Measurements from ENCODE around the gene SLC16A3. TPM values are rescaled to one million over a fixed set of nuclear protein-coding genes. Genes with fewer than 3 reads are reported as not detected.

SLC16A3 gene
- total RNA-seq, 2 experiments from 2014 or later = 93.2 to 157 TPM

- ATAC-seq = no peak
- Mint-ChIP-seq H3K9me3 (ENCODE audit: low read depth) (no peaks in the 10 kb centered on the region), H3K27ac (peak overlapping the region; percentile 42), H3K27me3 (no peaks in the 10 kb centered on the region), H3K4me3 (peak overlapping the region; percentile 6), H3K36me3 (ENCODE audit: low read depth) (peaks cover 54% of the 10 kb centered on the region), H3K4me1 (peaks cover 45% of the 10 kb centered on the region)
- DNase-seq = no peak
- ChIA-PET POLR2A (no interaction called here), CTCF (interaction anchor here (0.6 to 2.5 kb wide), 3 partner anchors 9 to 93 kb away, joined by 3 to 13 read pairs (median 3); no protein-coding TSS in a partner anchor)
- intact Hi-C loops (cut with DNase I, micrococcal nuclease) = no loop called here
These were observed 16.5 kb downstream of the SLC16A3 start for GRCh38 chr17:82245134-82246039.

DNA sequence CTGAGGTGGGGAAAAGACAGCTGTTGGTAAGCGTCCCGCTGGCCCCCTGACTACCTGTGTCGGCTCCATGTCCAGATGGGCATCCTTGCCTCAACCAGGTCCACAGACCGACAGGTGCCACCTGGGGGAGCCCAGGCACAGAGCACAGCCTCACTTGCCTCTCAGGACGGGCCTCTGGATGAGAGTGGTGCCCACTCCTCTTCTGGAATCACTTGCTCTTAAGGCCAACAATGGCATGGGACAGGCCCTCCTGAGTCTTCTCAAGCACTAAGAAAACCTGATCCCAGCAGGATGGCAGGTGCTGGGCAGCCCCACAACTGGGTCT, 17.2 kb downstream of the SLC16A3 start:
- no peaks in the 10 kb centered on the region for H3K9me3 Mint-ChIP-seq (ENCODE audit: low read depth)
- ChIA-PET POLR2A (no interaction called here), CTCF (interaction anchor here (0.6 to 2.5 kb wide), 2 partner anchors 10 to 93 kb away, joined by 3 to 13 read pairs; no protein-coding TSS in a partner anchor)
- intact Hi-C loops (cut with DNase I, micrococcal nuclease) = no loop called here
- peaks cover 58% of the 10 kb centered on the region for H3K36me3 Mint-ChIP-seq (ENCODE audit: low read depth)
- H3K4me1 Mint-ChIP-seq = peaks cover 39% of the 10 kb centered on the region
- ATAC-seq = no peak
- H3K27me3 Mint-ChIP-seq = no peaks in the 10 kb centered on the region
- H3K4me3 Mint-ChIP-seq = peak overlapping the region; percentile 6
- H3K27ac Mint-ChIP-seq = peak overlapping the region; percentile 80
- no peak for DNase-seq

GRCh38 chr17:82246365-82247181, 17.7 kb downstream of the SLC16A3 start:
- H3K36me3 Mint-ChIP-seq (ENCODE audit: low read depth) = peaks cover 64% of the 10 kb centered on the region
- ChIA-PET CTCF (interaction anchor here (0.6 to 2.5 kb wide), 3 partner anchors 10 to 92 kb away, joined by 3 to 13 read pairs (median 3); no protein-coding TSS in a partner anchor), POLR2A (no interaction called here)
- no peaks in the 10 kb centered on the region for H3K27me3 Mint-ChIP-seq
- DNase-seq (no peak), ATAC-seq (no peak)
- H3K4me1 Mint-ChIP-seq = peaks cover 35% of the 10 kb centered on the region
- no peak overlapping the region for H3K4me3 Mint-ChIP-seq
- intact Hi-C loops (cut with DNase I, micrococcal nuclease) = no loop called here
- peak overlapping the region; percentile 80 for H3K27ac Mint-ChIP-seq
- no peaks in the 10 kb centered on the region for H3K9me3 Mint-ChIP-seq (ENCODE audit: low read depth)

GRCh38 chr17:82247182-82247823, 18.5 kb downstream of the SLC16A3 start:
- Mint-ChIP-seq H3K4me1 (peaks cover 28% of the 10 kb centered on the region), H3K36me3 (ENCODE audit: low read depth) (peaks cover 71% of the 10 kb centered on the region), H3K9me3 (ENCODE audit: low read depth) (no peaks in the 10 kb centered on the region), H3K4me3 (no peak overlapping the region), H3K27me3 (no peaks in the 10 kb centered on the region), H3K27ac (peak overlapping the region; percentile 80)
- intact Hi-C loops (cut with DNase I, micrococcal nuclease) = no loop called here
- ATAC-seq (no peak), DNase-seq (no peak)
- ChIA-PET CTCF (interaction anchor here (0.7 kb wide), 1 partner anchor 11 kb away, joined by 3 read pairs; no protein-coding TSS in a partner anchor), POLR2A (no interaction called here)

- ChIA-PET CTCF (interaction anchor here (0.5 to 0.6 kb wide), 2 partner anchors 12 to 14 kb away, joined by 3 read pairs; no protein-coding TSS in a partner anchor), POLR2A (no interaction called here)
- Mint-ChIP-seq H3K9me3 (ENCODE audit: low read depth) (no peaks in the 10 kb centered on the region), H3K4me1 (peaks cover 23% of the 10 kb centered on the region), H3K36me3 (ENCODE audit: low read depth) (peaks cover 72% of the 10 kb centered on the region), H3K27ac (peak overlapping the region; percentile 47), H3K4me3 (no peak overlapping the region), H3K27me3 (no peaks in the 10 kb centered on the region)
- intact Hi-C loops (cut with DNase I, micrococcal nuclease) = no loop called here
- DNase-seq = no peak
- no peak for ATAC-seq
These were observed 19.2 kb downstream of the SLC16A3 start for GRCh38 chr17:82247856-82248671.

DNA sequence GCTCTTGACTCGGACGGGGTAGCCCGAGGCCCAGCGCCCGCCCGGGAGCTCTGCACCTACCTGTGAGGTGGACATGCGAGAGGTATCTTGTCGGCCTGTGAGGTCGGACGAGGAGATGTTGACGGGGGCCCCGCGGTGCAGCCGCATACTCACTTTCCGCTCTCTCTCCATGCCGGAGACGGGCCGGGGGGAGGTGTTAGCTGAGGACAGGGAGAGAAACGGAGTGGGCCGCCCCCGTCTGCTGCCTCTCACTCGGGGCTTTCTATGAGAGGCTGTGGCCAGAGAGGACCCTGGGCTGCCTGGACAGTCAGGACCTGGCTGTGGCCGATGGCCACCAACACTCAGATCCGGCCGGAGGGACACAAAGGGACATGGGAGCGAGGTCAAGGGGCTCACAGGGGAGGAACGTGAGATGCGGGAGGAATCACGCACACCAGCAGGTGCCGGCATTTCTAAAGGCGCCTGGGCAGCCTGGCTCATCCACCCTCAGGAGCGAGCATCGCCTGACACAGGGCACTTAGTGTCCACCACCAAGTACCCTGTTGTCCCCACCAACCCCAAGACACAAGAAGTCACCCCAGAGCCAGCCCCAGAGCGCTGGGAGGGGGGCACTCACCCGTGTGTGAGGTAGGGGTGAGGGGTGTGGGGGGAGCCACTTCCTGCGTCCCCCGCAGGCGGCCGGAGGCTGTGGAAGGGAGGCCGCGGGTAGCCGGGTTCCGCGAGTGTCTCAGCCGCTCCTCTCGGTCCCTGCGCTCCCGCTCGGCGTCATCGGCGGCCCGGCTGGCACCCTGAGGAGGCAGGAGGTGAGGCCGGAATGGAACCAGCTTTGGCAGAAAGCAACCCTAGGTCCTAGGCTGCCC, 20.2 kb downstream of the SLC16A3 start:
- H3K4me1 Mint-ChIP-seq = peaks cover 20% of the 10 kb centered on the region
- peaks cover 66% of the 10 kb centered on the region for H3K36me3 Mint-ChIP-seq (ENCODE audit: low read depth)
- H3K4me3 Mint-ChIP-seq = no peak overlapping the region
- intact Hi-C loops (cut with DNase I, micrococcal nuclease) = no loop called here
- H3K27me3 Mint-ChIP-seq = no peaks in the 10 kb centered on the region
- POLR2A ChIA-PET = no interaction called here
- H3K27ac Mint-ChIP-seq = no peak overlapping the region
- no peak for ATAC-seq
- DNase-seq = no peak
- H3K9me3 Mint-ChIP-seq (ENCODE audit: low read depth) = no peaks in the 10 kb centered on the region
- CTCF ChIA-PET = no interaction called here

- H3K36me3 Mint-ChIP-seq (ENCODE audit: low read depth) = peaks cover 57% of the 10 kb centered on the region
- POLR2A ChIA-PET = no interaction called here
These were observed 21.2 kb downstream of the SLC16A3 start for GRCh38 chr17:82249896-82250581.

DNA sequence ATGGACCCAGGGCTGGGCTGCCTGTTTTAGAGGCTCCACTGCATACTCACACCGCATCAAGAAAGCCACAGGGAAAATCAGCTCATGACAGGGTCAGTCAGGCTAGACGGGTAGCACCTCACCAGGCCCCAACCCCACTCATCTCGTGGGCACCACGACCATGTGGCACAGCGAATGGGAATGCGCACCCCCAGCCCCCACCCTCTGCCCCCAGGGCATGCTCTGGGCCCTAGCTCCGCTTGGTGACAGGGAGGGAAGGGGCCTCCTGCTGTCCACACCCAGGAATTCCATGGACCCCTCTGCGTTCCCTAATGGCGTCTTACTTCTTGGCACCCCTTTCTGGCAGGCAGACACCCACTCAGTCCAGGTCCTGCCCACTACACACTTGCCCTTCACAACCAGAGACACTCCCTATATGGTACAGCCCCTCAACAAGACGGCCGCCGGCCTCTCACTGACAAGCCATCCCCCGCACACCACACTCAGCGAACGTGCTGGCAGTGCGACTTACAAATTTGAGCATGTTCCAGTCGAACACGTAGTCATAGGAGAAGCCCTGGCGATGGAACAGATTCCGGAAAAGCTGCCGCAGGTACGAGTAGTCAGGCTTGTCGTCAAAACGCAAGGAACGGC, 22.1 kb downstream of the SLC16A3 start:
- Mint-ChIP-seq H3K27ac (peak overlapping the region; percentile 51), H3K36me3 (ENCODE audit: low read depth) (peaks cover 63% of the 10 kb centered on the region), H3K4me3 (no peak overlapping the region), H3K4me1 (peaks cover 18% of the 10 kb centered on the region), H3K27me3 (no peaks in the 10 kb centered on the region), H3K9me3 (ENCODE audit: low read depth) (no peaks in the 10 kb centered on the region)
- ATAC-seq (no peak), DNase-seq (no peak)
- ChIA-PET CTCF (interaction anchor here (0.7 kb wide), 1 partner anchor 99 kb away, joined by 3 read pairs; no protein-coding TSS in a partner anchor), POLR2A (no interaction called here)
- intact Hi-C loops (cut with DNase I, micrococcal nuclease) = no loop called here

More at GRCh38 chr17:82249896-82250581, 21.2 kb downstream of the SLC16A3 start:
- DNase-seq (no peak), ATAC-seq (no peak)
- Mint-ChIP-seq H3K27ac (no peak overlapping the region), H3K27me3 (no peaks in the 10 kb centered on the region), H3K9me3 (ENCODE audit: low read depth) (no peaks in the 10 kb centered on the region), H3K4me3 (no peak overlapping the region), H3K4me1 (peaks cover 18% of the 10 kb centered on the region)
- CTCF ChIA-PET = interaction anchor here (0.7 kb wide), 1 partner anchor 72 kb away, joined by 3 read pairs; no protein-coding TSS in a partner anchor
- intact Hi-C loops (cut with DNase I, micrococcal nuclease) = no loop called here

DNA sequence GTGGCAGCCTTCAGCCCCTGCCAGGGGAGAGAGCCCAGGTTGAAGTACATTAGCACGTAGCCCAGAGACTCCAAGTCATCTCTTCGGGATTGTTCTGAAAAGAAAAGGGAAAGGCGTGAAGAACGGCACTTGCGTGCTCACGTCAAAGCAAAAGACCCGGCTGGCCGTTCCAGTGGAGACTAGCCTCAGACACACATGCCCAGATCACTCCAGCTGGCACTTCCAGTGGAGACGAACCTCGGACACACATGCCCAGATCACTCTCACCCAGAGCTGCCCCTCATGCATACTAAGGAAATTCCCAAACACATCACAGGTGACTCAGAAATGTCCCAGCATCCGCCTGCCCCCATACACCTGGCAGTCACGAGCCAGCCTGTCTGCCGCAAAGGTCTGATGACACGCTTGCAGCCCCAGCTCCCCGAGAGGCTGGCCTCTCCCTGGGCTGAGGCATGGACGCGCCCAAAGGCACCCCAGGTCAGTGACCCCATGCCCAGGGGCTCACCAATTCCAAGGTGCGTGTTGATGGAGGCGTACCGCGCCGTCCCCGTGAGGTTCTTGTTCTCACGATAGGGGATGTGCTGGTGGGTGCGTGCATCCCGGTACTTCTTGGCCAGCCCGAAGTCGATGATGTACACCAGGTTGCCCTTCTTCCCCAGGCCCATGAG, 23.8 kb downstream of the SLC16A3 start:
- Mint-ChIP-seq H3K4me1 (peaks cover 13% of the 10 kb centered on the region), H3K27ac (peak overlapping the region; percentile 45), H3K9me3 (ENCODE audit: low read depth) (no peaks in the 10 kb centered on the region), H3K27me3 (no peaks in the 10 kb centered on the region), H3K36me3 (ENCODE audit: low read depth) (peaks cover 66% of the 10 kb centered on the region), H3K4me3 (no peak overlapping the region)
- DNase-seq (no peak), ATAC-seq (no peak)
- ChIA-PET CTCF (interaction anchor here (0.6 kb wide), 1 partner anchor 99 kb away, joined by 3 read pairs; no protein-coding TSS in a partner anchor), POLR2A (no interaction called here)
- intact Hi-C loops (cut with DNase I, micrococcal nuclease) = no loop called here

Data from activated CD4-positive, alpha-beta T cell treated with anti-CD3 and anti-CD28 coated beads for 36 hours (primary cell).